ENCODE measurements around the gene MT1E. TPM values are rescaled to one million over a fixed set of nuclear protein-coding genes. Genes with fewer than 3 reads are reported as not detected.
A peak's percentile ranks its signal among the peaks of the same experiment; 100 is the strongest.

The MT1E gene
- total RNA-seq, 1 donor from 2014 or later = not detected

DNA sequence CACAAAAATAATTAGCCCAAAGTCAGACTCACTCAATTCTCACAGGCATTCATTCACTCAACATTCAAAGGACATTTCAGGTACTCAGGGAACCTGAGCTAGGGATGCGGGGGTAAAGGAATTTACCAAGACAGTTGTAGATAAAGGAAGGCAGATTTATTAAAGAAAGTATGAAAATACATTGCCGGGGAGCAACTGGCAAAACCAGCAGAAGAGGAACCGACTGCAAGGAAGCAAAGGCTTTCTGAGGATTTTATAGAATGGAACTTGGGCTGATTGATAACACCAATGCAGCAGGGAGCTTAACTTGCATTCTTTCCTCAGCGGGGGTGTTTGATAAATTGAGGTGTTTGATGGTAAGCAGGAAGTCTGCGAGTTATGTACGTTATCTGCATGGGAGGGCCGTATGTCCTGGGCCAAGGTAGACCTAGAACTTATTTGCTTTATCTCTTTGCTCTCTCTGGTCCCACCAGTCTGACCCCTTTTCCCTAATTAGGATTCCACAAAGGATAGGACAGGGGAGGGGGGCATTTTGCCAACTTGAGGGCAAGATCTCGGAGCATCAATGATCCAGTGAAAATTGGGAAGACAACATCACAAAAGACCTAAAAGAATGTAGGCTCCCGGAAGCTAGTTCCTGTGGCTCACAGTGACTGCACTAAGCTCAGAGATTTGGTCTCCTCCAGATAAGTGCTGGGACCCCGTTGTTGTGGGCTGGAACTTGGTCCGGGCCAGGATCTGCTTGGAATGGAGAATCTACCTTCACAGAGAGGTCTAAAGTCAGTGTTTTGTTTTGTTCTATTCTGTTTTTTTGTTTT lies 42.0 kb upstream of the MT1E start:
- DNase-seq = no peak
- Mint-ChIP-seq H3K9me3 (ENCODE audit: unreplicated experiment) (peaks cover 4% of the 10 kb centered on the region), H3K27ac (ENCODE audit: unreplicated experiment) (no peak overlapping the region), H3K36me3 (ENCODE audit: unreplicated experiment) (no peaks in the 10 kb centered on the region), H3K27me3 (ENCODE audit: unreplicated experiment) (peaks cover 6% of the 10 kb centered on the region), H3K4me3 (ENCODE audit: unreplicated experiment) (no peak overlapping the region), H3K4me1 (ENCODE audit: low read depth, unreplicated experiment) (no peaks in the 10 kb centered on the region)
- TF ChIP-seq CTCF (IDR thresholded peaks at IDR 0.05; ENCODE audit: partially characterized antibody, unreplicated experiment) = no peak

- Mint-ChIP-seq H3K27me3 (ENCODE audit: unreplicated experiment) (peaks cover 9% of the 10 kb centered on the region), H3K27ac (ENCODE audit: unreplicated experiment) (no peak overlapping the region), H3K9me3 (ENCODE audit: unreplicated experiment) (peaks cover 8% of the 10 kb centered on the region), H3K4me1 (ENCODE audit: low read depth, unreplicated experiment) (no peaks in the 10 kb centered on the region), H3K4me3 (ENCODE audit: unreplicated experiment) (no peak overlapping the region), H3K36me3 (ENCODE audit: unreplicated experiment) (no peaks in the 10 kb centered on the region)
- TF ChIP-seq CTCF (IDR thresholded peaks at IDR 0.05; ENCODE audit: partially characterized antibody, unreplicated experiment) = no peak
- no peak for DNase-seq
Observed at GRCh38 chr16:56584276-56584675, 41.3 kb upstream of the MT1E start.

DNA sequence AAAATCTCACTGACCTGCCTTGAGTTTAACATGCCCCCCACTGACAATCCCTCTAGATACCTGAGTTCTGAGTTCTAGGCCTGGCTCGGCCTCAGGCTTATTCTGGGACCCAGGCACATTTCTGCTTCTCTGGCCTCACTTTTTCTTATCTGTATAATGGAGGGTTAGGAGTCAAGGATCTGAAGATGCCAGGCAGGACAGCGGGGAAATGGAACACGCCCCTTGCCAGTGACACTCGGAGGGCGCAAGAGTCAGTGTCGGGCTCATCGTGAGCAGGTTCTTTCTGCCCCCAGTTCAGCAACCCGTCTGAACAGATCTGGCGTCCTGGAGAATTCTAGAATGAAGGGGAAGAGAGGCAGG lies 36.8 kb upstream of the MT1E start:
- peak overlapping the region; percentile 94 for H3K4me3 Mint-ChIP-seq (ENCODE audit: unreplicated experiment)
- H3K27ac Mint-ChIP-seq (ENCODE audit: unreplicated experiment) = no peak overlapping the region
- peaks cover 15% of the 10 kb centered on the region for H3K9me3 Mint-ChIP-seq (ENCODE audit: unreplicated experiment)
- TF ChIP-seq CTCF (IDR thresholded peaks at IDR 0.05; ENCODE audit: partially characterized antibody, unreplicated experiment) = no peak
- H3K36me3 Mint-ChIP-seq (ENCODE audit: unreplicated experiment) = no peaks in the 10 kb centered on the region
- H3K4me1 Mint-ChIP-seq (ENCODE audit: low read depth, unreplicated experiment) = no peaks in the 10 kb centered on the region
- peaks cover 14% of the 10 kb centered on the region for H3K27me3 Mint-ChIP-seq (ENCODE audit: unreplicated experiment)
- no peak for DNase-seq

GRCh38 chr16:56589141-56590039 lies 36.2 kb upstream of the MT1E start, which contains the start of gene MT3:
Gene MT3, plus strand, starts transcription at chr16:56589528. Its CDS starts 63 bp downstream, at chr16:56589591.
- H3K9me3 Mint-ChIP-seq (ENCODE audit: unreplicated experiment) = peaks cover 15% of the 10 kb centered on the region
- no peaks in the 10 kb centered on the region for H3K4me1 Mint-ChIP-seq (ENCODE audit: low read depth, unreplicated experiment)
- no peak for TF ChIP-seq CTCF (IDR thresholded peaks at IDR 0.05; ENCODE audit: partially characterized antibody, unreplicated experiment)
- no peak within 1 kb of the TSS for H3K27ac Mint-ChIP-seq (ENCODE audit: unreplicated experiment)
- peak within 1 kb of the TSS; percentile 94 for H3K4me3 Mint-ChIP-seq (ENCODE audit: unreplicated experiment)
- no peaks in the 10 kb centered on the region for H3K36me3 Mint-ChIP-seq (ENCODE audit: unreplicated experiment)
- peak; percentile 70 for DNase-seq
- H3K27me3 Mint-ChIP-seq (ENCODE audit: unreplicated experiment) = peaks cover 14% of the 10 kb centered on the region

All from glutamatergic neuron (in vitro differentiated cells).